HG03139 (cell line): ENCODE measurements around the gene TRABD2A.

ENCODE experiments used
- ATAC-seq: cut with Tn5 transposase; IDR thresholded peaks from one replicate; pipeline ENCODE4 v1.9.1; 2021; ENCODE audit not compliant: unreplicated experiment

Gene TRABD2A

DNA sequence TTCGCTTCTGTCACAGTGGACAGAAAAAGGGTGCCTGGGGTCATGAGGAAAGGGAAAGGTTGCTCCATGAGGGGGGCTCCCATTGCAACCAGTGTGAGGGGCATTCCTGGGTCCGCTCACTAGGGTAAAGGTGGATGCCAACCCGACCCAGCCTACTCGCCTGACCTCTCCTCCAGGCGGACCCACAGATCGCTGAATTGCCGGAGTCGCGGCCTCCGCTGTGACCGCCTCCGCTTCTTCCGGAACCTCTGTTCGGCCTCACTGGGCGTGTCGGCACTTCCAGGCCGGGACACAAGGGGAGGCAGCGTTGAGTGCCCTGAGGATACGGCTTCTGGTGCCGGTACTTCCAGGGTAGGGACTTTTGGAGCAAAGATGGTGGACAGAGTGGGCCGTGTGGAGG, 57.1 kb downstream of the TRABD2A start:
- no peak for ATAC-seq

DNA sequence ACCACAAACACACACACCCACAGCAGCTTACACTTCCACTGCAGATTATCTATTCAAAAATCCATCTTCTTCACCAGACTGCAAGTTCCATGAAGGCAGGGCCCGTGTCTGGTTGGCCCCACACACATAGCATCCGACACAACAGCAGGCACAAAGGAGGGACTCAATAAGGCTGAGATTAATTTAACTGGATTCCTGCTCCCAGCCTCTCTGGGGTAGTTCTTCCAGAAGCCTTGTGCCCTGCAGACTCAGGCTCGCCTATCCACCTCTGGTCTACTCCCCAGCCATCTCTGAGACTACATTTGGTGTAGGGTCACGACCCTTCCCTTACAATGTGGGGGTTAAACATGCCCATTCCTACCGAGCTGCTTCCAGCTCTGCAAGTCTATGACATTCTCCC, 57.7 kb downstream of the TRABD2A start:
- ATAC-seq, result no peak

DNA sequence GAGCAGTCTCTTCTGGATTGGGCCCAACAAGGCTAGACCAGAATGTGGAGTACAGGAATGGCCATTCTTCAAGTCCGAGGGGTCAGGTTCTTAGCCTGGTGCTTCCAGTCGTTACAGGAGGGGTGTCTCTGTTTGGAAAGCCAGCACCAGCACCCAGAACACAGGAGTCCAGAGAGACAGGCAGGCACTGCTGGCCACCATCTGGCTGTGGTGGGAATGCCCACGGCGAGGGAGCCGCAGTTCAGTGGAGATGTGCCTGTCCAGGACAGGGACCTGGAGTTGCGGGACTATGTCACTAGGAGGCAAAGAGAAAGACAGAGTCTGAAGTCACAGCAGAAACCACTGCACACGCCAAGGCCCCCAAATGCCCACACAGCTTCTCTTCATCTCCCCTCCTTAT, 59.1 kb downstream of the TRABD2A start:
- no peak for ATAC-seq

DNA sequence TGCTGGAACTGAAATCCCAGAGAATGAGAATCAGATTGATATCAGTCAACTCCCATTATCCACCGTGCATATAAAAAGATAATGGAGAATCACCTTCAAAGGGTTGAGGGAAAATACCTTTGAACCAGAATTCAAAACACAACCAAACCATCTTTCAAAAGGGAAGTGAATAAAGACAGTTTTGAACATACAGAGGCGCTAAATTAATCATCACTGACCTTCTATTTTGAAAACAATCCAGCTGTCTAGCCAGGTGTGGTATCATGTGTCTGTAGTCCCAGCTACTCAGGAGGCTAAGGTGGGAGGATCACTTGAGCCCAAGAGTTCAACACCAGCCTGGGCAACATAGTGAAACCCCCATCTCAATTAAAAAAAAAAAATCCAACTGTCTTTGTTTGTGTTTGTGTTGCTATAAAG, 63.6 kb downstream of the TRABD2A start:
- peak; percentile 85 for ATAC-seq

DNA sequence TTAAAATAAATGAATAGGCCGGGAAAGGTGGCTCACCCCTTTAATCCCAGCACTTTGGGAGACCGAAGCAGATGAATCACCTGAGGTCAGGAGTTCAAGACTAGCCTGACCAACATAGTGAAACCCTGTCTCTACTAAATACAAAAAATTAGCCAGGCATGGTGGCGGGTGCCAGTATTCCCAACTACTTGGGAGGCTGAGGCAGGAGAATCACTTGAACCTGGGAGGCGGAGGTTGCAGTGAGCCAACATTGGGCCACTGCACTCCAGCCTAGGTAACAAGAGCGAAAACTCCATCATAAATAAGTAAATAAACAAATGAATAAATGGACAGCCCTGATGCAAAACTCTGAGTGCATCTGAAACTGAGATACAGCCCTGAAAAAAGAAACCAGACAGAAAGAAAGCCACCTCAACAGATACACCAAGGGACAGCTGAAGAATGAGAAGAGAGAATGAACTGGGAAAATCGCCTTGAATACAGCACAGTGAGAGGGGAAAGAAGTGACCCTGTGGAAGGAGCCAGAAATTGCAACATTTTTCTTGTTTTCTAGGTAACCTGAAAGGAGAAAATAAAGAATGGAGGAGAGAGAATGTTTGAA, 64.4 kb downstream of the TRABD2A start:
- peak; percentile 58 for ATAC-seq

DNA sequence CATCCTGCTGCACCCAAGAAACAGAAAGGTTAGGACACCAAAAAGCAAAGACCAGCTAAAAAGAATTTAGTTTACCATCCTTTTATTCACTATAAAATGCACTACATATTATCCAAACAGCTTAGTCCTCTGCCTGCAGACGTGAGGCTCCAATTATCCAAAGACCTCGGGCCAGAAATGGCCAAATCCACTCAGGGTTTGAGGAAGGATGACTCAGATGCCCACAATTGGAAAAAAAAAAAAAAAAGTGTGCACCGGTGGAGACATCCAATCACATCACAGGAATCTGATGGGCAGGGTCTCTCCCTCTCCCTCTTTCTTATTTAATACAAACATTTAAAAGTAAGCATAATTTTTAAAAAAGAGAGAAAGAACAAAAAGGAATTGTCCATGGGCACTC, 65.7 kb downstream of the TRABD2A start:
- ATAC-seq, result no peak

DNA sequence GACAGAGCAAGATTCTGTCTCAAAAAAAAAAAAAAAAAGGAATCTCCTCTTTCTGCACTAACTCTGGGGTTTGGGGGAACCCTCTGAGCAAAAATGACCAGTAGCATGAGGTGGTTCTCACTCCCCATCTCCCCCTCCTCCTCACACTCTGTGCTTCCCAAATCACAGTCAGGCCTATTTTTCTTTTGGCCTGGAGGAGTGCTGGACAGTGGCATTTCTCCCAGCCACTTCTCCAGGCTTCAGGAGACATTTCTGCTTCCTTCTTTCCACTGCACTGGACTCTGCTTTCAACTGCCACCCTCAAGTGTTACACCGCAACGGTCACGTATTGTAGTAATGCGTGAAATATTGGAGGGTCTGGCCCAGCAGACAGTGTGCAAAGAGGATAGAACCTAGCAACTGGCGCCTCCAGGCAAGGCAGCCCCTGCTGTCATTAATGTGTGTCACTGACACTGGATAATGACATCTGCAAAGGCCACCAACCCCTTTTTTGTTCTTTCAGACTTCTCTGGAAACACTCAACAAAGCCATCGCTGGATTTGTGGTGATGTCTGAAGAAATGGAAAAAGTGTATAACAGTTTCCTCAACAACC, 68.9 kb downstream of the TRABD2A start:
- ATAC-seq, result no peak

DNA sequence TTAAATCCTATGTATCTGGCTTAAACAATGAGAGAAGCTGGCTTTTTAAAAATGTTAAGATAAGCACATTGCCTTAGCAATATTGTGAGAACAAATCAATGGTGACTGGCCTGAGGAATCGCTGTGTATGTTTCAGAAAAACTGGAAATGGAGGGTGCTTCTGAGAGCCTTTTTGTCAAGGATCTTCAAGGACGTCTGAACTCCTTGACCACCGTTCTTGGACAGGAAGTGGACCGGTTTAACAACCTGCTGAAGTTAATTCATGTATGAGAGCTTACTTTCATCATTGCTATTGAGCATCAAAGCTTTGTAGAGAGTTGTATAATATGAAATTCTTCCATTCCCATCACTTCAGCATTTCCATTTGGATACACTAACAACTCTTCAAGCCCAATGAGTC, 72.6 kb downstream of the TRABD2A start:
- no peak for ATAC-seq

DNA sequence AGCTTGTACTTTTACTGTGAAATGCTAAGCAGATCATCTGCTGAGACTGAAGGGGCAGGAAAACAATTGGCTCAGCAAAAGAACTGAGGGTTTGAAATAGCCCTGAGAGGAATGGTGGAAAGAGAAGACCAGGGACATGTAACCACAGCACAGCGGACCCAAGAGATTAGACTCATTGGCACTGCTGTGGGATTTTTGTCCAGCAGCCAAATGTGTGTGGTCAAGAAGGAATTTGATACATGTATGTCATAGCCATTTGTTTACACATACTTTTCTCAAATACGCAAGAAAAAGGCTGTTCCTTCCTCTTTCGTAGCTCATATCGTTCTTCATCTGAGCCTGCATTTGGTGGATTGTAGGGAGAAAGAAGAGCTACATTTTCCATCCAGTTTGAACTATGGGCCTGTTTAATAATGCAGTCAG, 73.8 kb downstream of the TRABD2A start:
- ATAC-seq, result no peak

DNA sequence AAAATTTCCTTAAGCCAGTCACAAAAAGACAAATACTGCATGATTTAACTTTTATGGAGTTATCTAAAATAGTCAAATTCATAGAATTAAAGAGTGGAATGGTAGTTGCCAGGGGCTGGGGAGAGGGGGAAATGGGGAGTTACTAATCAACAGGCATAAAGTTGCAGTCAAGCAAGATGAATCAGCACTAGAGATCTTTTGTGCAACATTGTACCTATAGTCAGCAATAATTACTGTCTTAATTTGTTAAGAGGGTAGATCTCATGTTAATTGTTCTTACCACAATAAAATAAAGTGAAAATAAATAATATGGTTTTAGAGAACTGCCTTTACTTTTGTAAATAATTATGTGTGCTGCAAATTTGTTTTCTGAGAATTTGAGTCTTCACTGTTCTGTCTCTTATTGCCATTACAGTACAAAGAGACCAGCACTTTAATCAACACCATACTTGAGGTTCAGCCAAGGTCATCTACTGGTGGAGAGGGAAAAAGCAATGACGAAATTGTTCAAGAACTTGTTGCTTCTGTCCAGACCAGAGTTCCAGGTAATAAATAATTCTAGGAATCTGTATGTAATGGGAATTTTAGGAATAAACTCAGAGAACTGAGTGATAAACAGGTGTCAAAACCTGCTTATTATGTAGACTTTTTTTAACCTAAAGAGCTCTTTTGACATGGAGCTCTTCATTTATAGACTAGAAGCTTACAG, 75.5 kb downstream of the TRABD2A start:
- ATAC-seq, result no peak

DNA sequence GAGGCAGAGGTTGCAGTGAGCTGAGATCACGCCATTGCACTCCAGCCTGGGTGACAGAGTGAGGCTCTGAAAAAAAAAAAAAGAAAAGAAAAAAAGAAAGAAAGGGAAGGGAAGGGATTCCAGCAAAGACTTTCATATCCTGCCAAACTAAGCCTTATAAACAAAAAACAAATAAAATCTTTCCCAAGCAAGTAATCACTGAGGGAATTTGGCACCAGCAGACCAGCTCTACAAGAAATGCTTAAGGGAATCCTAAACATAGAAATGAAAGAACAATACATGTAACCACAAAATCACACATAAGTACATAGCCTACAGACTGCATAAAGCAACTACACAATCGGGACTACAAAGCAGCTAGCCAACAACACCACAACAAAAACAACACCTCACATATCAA, 79.1 kb downstream of the TRABD2A start:
- ATAC-seq, result no peak

DNA sequence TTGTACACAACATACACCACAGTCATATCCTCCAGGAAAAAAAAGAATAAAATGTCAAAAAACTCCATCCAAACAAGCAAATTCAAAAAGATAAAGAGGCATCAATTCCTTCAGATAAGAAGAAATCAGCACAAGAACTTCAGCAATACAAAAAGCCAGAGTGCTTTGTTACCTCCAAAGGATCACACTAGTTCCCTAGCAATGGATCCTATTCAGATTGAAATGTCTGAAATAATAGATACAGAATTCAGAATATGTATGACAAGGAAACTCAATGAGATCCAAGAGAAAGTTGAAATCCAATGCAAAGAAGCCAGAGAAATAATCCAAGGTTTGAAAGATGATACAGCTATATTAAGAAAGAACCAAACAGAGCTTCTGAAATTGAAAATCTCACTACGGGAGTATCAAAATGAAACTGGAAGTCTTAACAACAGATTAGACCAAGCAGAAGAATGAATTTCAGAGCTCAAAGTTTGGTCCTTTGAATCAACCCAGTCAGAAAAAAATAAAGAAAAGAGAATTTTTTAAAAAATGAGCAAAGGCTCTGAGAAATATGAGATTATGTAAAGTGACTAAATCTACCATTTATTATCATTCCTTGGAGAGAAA, 80.6 kb downstream of the TRABD2A start:
- ATAC-seq, result peak; percentile 79

DNA sequence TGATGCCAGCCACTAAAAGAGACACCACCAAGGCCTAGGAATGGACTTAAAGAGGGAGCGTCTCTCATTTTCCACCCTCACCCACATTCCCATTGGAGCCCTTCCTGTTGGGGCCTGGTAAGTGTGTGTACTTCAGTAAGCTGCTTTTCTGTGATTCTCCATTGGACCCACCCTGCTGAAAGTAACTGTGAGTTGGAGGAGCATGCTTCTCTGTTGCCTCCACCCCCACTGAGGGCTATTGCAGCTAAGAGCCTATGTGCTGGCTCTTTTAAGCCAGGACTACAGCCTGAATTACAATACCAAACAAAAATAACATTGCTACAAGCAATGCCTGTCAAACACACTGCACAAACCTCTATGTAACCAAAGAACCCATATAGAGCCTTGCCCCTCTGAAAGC, 81.1 kb downstream of the TRABD2A start:
- ATAC-seq, result no peak

DNA sequence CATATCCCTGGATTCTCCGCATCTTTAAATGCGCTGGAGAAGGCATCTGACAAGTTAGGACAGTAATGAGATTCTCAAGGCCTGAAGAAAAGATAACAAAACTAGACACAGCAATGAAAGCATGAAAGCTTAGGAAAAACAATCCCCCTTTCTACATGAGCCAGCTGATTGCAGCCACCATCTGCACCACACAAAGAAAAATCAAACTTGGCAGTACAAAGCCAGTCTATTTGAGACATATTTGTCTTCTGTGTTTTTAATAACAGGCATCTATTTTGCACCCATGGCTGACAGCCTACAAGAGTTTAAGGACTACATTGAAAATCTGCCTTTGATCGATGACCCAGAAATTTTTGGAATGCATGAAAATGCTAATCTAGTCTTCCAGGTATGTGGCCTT, 83.6 kb downstream of the TRABD2A start:
- no peak for ATAC-seq

DNA sequence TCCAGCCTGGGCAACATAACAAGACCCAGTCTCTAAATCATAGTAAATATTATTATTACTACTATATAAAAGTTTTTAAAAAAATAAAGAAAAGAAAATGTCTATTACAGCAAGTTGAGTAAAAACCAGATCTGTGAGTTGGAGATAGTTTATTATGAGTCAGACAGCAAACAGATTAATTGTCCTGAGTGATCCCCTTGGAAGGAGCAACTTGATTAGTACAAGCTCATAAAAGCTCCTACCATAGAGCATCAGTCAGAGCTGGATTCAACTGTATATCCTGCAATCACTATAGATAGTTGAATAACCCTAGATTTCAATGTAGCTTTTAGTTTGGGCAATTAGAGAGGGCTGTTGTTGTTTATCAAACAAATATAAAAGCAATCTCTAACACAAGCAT, 84.1 kb downstream of the TRABD2A start:
- no peak for ATAC-seq

DNA sequence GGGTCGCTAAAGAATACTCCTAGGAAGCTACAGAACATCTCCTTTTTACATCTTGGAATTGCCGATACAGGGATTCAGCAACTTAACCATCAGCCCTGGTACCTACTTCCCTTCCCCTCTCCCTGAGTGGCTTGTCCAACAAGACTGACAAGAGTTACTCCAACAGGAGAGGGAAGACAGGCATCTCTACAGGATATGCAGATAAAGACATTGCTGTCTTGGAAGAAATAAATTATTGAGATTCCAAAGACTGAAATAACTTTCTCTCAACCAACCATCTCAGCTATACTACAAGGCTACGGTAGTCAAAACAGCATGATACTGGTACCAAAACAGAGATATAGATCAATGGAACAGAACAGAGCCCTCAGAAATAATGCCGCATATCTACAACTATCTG, 87.2 kb downstream of the TRABD2A start:
- ATAC-seq, result no peak

DNA sequence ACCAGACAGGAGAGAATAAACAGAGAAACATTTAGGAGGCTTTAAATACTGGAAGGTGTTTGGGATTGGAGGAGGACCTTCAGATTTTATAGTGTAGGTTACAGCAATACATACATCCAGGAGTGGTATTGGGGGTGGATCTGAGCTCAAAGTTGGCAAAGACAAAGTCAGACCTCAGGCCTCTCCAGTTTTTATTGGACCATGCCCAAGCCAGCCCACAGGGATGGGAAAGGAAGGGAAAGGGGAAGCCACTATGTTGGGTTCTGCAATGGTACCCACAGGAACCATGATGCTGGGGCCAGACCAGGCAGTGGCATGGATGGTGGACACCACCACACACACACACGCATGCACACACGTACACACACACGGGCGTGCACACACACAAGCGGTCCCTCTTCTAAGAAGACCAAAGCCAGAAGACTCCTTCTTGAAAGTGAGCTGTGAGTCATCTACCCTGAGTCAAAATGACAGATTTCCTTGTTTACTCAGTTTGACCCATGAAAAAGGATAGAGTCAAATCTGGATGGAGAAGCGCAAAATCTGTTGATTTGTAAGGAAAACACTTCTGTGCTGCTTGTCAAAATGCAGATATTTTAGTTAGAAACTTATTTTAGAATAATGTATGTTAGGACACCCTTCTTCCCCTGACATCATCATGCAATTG, 87.9 kb downstream of the TRABD2A start:
- no peak for ATAC-seq

DNA sequence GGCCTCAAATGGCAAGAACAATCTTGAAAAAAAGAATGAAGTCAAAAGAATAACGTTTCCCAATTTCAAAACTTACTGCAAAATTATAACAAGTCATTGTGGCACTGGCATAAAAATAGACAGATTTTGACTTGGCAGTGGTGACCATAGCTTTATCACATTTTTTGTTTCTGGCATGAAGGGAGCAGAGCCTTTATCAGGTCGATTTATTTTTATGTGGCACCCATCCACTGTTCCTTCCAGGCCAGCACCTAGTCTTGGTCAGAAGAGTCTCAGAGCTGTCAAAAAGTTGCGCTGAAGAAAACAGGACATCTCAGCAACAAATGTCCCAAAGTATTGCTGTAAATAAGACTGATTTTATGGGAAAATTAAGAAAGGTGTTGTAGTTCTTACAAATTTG, 92.4 kb downstream of the TRABD2A start:
- ATAC-seq, result no peak

DNA sequence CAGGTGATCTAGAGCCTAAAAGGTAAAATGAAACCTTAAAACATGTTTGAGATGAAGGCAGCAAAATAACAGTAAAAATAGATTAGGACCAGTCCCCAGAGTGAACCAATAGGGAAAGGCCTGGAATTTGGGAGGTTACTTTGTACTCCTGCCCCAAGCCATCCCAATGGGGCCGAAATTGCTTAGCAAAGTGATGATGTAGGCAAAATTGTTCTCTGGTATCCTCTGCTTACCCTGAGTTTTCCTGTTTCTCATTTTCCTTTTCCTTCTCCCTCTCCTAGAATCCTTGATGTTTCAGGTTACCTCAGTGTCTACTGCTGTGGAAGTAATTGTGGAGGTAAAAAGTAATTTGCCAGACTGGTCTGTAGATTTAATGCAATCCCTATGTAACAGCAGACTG, 92.9 kb downstream of the TRABD2A start:
- no peak for ATAC-seq

DNA sequence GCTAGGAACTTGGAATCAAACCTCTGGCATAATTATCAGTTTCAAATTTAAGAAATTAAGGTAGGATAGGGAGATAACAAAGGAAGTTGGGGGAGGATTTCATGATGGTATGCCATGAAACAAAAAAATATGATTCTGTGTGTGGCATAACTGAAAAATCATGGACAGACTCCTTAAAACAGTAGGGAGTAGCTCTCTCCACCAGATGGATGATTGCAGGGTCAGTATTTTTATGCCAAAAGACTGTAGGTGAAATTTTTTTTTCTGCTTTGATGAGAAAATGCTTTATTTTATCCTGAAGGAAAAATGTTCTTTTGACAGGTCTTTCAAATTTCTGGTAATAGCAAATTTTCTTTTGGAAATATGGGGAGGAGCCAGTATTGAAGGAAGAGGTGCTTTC, 94.3 kb downstream of the TRABD2A start:
- ATAC-seq, result no peak

DNA sequence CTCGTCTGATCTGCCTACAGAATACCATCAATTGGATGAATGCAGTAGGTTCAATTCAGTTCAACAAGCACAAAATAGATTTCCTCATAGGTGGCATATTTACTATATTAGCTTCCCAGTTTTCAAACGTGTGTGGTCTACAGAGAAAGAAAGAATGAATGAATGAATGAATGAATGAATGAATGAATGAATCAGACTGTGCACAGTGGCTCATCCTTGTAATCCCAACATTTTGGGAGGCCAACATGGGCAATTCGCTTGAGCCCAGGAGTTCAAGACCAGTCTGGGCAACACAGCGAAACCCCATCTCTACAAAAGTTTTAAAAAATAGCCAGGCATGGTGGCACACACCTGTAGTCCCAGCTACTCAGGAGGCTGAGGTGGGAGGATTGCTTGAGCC, 94.9 kb downstream of the TRABD2A start:
- ATAC-seq, result no peak
